HG03354 (cell line): ENCODE data around the gene FGF11.
A peak's percentile ranks its signal among the peaks of the same experiment; 100 is the strongest.

ENCODE experiments used
- ATAC-seq: cut with Tn5 transposase; IDR thresholded peaks from one replicate; pipeline ENCODE4 v1.9.1; 2021; ENCODE audit warnings: mild to moderate bottlenecking; ENCODE audit not compliant: unreplicated experiment, poor library complexity, severe bottlenecking

FGF11 gene

DNA sequence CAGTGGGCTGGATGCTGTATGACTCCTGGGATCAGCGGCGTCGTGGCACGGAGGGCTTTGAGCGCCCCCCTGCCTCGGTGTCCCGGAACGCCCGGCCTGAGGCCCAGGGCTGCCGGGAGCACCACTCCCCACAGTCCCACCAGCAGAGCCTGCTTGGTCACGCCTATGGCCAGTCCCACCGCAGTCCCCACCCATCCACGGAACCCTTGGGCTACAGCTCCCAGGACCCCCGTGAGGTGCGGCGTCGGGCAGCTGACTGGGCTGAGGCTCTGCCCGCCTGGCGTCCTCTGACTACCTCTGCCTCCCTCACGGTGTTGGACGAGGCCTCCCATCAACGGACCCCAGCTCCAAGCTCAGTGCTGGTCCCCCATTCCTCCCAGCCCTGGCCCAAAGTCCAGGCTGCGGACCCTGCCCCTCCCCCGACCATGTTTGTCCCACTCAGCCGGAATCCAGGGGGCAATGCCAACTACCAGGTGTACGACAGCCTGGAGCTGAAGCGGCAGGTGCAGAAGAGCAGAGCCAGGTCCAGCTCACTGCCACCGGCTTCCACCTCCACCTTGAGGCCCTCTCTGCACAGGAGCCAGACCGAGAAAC lies 12.3 kb upstream of the FGF11 start:
- ATAC-seq: no peak

DNA sequence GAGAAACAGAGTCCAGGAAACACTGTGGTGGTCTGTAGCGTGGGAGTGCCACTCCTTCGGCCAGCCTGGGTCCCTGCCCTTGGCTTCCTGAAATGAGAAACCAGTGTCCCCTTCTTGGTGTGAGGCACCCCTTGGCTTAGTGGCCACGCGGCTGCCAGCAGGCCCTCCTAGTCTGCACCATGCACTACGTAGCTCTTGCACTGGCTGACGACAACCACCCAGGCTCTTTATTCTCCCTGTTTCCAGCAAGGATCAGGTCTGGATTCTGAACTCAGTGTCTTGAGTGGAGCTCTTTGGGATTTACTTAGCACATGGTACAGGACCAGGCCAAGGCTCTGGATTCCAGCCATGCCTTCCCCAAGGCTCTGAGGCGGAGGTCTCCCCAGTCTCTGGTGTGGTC lies 11.8 kb upstream of the FGF11 start:
- ATAC-seq: no peak

DNA sequence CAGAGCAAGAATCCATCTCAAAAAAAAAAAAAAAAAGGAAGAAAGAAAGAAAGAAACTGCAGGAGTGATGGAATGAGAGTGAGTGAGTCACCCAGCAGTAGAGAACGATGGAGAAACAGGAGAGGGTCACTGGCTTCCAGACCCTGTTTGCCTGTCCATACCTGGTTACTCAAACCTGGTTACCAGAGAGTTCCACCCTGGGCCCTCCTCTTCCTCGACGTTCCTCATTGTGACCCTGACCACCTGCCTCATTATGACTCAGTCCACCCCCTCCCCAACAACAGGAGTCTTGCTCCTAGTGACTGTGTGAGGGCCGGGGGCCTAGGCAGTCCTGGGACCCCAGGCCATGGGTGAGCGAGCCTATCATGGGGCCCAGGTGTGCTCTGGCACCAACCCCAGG lies 10.8 kb upstream of the FGF11 start, which contains the start of gene SPEM3:
Gene SPEM3, plus strand, starts transcription at position 301 of the 400 bp plus-strand sequence. Its CDS starts 46 bp downstream, at position 347.
- ATAC-seq: no peak

DNA sequence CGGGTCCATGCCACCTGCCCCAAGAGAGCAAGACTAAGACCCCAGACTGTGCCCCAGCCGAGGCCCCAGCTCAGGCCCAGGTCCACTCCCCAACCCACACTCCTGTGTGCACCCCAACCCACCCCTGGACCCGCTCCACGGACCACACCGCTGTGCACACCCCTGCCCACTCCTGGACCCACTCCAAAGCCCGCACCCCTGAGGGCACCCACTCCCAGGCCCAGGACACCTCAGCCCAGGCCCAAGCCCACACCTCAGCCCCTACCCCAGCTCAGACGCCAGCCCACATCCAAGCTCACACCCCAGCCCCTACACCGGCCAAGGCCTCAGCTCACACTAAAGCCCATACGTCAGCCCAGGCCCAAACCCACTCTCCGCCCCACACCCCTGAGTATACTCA lies 9.6 kb upstream of the FGF11 start:
- no peak for ATAC-seq

DNA sequence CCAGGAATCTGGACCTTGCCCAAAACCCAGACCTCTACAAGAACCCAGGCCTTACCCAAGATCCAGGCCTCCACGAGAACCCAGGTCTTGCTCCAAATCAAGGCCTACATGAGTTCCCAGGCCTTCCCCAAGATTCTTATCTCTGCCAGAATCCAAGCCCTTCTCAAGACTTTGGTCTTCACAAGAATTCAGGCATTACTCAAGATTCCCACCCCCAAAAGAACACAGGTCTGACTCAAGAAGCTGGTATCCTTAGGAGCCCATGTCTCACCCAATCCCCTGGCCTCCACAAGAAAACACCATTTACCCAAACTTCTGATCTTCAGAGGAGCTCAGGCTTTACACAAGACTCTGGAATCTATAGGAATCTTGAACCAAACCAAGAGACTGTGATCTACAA lies 8.1 kb upstream of the FGF11 start:
- no peak for ATAC-seq

DNA sequence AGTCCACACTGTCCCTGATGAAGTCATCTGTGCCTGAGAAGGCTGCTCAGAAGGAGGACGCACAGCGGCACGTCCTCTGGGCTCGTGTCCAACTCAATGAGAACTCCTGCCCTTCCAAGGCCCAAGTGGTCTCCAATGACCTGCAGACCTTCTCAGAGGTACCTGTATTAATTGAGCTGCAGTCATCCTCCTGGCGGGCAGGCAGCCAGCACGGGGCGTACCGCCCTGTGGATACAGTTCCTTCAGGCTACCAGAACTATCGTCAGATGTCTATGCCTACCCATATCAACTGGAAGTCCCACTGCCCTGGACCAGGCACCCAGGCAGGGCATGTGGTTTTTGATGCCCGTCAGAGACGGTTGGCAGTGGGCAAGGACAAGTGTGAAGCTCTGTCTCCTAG lies 7.0 kb upstream of the FGF11 start:
- no peak for ATAC-seq

DNA sequence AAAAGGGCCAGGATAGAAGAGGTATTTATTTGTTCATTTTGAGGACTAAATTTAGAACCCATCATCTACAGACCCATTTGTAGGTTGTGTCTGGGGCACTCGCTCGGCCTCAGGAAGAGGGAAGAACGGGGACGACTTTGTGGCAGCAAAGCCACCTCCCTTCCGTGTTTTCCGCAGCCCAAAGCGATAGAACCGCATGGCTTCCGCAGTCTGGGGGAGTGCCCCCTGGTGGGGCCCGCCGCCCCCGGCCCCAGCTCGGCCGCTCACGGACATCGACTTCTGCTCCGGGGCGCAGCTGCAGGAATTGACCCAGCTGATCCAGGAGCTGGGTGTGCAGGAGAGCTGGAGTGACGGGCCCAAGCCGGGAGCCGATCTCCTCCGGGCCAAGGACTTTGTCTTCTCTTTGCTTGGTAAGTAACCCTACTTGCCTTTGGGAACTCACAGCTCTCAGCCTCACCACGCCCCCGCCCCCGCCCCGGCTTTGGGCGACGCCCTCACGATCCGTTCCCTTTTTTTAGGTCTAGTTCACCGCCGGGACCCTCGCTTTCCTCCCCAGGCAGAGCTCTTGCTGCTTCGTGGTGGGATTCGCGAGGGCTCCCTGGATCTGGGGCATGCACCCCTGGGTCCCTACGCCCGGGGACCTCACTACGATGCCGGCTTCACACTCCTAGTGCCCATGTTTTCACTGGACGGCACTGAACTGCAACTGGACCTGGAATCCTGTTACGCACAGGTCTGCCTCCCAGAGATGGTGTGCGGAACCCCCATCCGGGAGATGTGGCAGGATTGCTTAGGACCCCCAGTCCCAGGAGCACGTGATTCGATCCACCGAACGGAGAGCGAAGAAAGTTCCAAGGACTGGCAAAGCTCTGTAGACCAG lies 3.4 kb upstream of the FGF11 start:
- ATAC-seq: peak; percentile 27

DNA sequence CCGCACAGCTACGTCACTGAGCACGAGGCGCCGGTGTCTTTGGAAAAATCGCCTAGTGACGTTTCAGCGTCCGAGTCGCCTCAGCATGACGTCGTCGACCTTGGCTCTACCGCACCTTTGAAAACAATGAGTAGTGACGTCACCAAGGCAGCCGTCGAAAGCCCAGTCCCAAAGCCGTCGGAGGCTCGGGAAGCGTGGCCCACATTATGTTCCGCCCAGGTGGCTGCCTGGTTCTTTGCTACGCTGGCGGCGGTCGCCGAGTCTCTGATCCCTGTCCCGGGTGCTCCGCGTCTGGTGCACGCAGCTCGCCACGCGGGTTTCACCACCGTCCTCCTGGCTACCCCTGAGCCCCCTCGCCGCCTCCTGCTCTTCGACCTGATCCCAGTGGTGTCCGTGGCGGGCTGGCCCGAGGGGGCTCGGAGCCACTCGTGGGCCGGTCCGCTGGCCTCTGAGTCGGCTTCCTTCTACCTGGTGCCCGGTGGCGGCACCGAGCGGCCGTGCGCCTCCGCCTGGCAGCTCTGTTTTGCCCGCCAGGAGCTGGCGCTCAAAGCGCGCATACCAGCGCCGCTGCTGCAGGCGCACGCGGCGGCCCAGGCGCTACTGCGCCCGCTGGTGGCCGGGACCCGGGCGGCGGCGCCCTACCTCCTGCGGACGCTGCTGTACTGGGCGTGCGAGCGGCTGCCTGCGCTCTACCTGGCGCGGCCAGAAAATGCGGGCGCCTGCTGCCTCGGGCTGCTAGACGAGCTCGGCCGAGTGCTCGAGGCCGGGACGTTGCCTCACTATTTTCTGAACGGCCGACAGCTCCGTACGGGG lies 2.5 kb upstream of the FGF11 start:
- peak; percentile 39 for ATAC-seq

DNA sequence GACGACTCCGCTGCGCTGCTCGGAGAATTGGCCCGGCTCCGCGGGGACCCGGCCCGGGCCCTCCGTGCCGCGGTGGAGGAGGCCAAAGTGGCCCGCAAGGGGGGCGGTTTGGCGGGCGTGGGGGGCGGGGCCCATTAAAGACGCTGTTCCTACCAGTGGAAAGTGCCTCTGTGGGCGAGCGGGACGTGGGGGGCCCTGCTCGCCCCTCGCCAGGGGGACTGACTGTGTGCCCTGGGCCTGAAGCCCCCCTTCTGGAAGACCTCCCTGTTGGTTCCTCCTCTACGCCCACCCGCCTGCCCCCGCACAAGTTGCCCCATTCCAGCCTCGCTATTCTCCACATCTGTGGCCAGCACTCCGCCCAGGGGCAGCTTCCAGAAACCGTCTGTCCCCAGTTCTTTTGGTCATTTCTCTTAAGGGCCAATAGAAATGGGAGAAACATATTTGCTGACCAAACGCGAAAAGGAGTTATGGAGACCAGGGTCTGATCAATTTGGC lies 1.9 kb upstream of the FGF11 start:
- ATAC-seq: no peak

DNA sequence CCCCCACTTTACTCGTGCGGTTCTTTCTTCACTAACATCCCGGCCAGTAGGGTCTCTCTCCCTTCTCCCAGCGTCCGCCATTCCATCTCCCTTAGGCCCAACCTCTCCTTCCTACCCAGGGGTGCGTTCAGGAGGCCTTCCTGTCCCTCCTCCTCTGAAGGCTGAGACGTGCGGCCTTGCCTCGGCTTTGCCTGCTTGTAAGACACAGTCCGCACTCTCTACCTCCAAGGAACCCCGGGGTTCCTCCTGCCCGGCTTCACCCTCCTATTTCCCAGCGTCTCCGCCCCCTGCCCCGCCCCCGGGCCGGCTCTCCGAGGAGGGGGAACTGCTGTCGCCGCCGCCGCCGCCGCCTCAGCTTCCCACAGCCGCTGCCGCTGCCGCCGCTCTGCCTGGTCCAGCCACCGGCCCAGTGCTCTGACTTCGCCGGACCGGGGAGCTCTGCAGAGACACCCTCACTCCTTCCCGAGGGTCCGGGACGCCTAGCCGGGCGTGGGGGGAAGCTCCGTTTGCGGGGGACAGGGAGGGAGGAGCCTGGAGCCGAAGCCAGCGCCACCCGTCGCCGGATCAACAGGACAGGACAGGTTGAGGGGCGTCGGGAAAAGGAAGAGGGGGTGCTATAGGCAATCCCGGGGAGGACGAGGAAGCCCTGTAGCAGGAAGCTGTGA lies 1.2 kb upstream of the FGF11 start:
- no peak for ATAC-seq

DNA sequence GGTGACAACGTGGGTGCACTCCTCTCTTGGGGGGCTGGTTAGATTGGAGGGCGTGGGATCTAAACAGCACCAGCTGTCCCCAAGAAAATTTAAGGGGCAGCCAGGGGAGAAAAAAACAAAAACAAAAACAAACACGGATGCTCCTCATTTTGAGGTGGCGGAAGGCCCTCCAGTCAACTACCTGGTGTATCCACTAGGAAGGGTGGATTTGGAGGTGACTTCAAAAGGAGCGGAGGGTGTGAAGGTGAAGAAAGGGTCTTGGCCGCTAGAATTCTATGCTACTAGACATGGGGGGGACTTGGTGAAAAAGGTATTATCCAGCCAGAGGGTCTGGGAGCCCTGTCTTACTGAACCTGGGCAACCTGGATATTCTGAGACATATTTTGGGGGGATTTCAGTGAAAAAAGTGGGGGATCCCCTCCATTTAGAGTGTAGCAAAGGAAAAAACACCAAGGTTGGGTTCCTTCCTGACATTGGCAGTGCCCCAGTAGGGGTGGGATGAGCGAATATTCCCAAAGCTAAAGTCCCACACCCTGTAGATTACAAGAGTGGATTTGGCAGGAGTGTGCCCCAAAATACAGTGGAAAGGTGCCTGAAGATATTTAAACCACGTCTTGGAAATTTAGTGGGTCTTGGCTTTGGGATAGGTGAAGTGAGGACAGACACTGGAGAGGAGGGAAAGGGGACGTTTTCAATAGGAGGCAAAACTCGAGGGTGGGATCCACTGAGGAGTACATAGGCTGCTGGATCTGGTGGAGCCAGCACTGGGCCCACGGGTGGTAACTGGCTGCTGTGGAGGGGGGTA lies 454 bp upstream of the FGF11 start:
- no peak for ATAC-seq

DNA sequence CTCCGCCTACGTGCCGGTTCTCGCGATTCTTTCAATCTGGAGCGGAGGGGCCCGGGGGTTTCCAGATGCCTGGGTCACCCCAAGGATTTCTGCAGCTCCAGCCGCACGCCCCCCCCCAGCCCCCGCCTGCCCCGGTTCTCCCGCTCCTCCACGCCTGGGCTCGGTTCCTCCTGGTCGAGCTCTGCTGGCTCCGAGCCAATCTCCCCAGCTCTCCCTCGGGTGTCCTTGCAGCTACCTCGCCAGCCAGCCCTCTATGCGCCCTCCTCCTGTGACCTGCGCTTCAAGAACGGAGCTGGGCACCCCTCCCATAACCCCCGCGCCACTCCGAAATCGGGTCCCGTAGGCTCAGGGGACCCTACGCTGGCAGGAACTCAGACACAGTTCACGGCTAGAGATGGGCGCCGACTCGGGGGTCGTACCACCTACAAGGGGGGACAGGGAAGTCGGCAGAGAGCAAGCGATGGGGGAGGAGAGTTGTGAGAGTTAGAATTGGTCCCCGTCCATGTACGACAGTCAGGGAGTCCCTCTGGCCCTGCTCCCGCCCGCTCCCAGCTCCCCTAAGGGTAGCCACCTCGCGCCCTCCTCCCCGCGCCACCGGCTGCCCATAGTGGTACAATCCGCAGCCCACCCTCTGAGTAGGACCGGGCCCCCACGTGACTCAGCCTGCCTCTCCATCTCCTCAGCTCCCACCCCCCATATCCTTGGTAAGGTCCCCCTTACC lies 961 bp downstream of the FGF11 start:
- ATAC-seq: no peak

DNA sequence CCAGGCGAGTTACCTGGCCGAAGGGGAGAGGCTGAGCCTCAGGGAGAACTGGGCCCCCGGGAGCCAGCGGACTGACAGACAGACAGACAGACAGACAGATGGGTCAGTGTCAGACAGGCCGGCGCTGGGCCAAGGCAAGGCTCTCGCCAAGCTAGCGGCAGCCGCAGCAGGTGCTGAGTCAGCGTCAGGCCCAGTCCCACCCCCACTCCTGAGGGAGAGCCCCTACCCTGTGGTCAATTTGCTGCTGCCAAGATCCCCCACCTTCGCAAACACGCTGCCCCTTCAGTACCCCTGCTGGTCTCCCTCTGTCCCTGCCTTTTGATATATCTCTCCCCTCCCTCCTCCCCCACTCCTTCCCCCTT lies 1.5 kb downstream of the FGF11 start:
- ATAC-seq: no peak

DNA sequence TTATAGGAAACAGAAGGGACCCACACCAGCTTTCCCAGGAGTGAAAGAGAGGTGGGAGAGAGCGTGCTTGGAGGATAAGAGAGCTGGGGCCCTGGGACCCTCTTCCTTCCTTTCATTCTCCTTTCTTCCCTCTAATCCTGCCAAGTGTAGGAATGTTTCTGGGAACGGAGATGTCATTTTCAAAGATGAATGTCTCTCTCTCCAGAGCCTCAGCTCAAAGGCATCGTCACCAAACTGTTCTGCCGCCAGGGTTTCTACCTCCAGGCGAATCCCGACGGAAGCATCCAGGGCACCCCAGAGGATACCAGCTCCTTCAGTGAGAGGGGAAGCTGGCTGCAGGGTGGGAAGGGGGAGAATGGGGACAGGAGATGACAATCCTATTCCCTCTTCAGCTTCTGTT lies 2.0 kb downstream of the FGF11 start:
- ATAC-seq: no peak

DNA sequence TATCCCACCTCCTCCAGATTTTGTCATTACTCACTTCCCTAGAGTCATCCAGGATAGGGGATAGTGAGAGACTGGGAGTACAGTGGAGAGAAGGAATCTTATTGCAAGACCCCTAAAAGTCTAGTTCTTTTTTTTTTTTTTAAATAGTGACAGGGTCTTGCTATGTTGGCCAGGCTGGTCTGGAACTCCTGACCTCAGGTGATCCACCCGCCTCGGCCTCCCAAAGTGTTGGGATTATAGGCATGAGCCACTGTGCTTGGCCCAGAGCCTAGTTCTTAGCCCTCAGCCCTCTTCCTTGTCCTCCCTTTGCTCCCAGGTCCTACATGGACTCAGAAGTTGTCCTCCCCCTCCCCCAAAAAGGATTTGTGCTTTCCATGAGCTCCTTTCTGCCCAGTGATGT lies 2.8 kb downstream of the FGF11 start:
- ATAC-seq: no peak

DNA sequence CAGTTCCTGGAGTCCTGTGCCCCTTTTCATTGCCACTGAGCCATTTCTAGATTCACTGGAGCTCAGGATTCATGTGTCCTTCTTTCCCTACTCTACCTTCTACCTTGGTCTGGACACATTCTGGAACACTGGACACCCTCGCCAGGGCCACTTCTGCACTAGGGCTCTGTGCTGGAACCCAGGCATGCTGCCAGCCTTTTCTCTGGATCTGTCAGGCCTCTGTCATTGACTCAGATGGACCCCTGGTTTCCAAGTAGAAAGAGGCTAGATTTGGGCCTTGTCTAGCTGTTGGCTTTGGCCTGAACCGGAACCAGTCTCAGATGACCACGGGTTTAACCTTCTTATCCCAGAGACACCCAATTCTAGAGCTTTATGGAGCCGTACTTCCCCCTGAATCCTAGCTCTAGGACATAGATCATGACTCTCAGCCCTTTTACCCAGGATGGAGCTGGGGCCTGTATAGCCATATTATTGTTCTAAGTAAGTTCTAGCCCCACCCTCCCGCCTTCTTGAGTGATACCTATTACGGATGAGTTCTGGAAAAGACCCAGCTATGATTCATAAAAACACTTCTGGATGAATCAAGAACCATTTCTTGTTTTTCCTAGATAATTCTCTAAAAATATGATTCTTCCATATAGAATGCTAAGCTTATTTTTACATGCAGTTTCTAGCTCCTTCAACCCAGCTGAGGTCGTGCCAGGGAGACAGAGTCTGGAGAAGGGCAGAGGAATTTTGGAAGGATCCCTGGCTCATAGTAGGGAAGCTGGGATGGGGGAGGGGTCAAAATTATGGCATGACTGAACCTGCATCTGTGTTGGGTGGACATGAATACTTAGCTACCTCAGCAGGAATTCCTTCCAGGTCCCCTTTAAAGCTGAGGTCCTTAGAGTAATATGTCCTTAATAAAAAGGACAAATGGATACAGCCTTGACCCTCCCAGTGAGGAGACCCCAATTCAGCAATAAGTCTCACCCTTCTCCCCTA lies 4.5 kb downstream of the FGF11 start:
- ATAC-seq: no peak
